Heart left ventricle (tissue), 13 donors: ENCODE measurements around the gene MPV17L2.

Source experiments
- POLR2A ChIP-seq, 2 donors: fragments of 450-650 bp; IDR thresholded peaks; one replicate each; pipeline ENCODE4 v1.6.1; 2017; ENCODE audit warnings: antibody characterized with exemption in 2 of 2, mild to moderate bottlenecking in 2 of 2, moderate library complexity in 2 of 2
- TF ChIP-seq, protein P1 (sequence below), 12 donors: fragments of 200-600 bp; sonication (generic) in 4 of 12; IDR thresholded peaks; one replicate each; pipeline versions ENCODE4 v1.5.0 to v1.8.0; 2018 to 2022; ENCODE audit warnings: antibody characterized with exemption in 12 of 12, mild to moderate bottlenecking in 5 of 12
- donor health status: ischemic (EF 13 %, LVEDD 7.1; RV severe dilation, severe dysfunction).
- donor health status: DM: no; HTN: yes; CAD: no.
- donor health status: DM: no; HTN: no; CAD: no.
- donor health status: ischemic (EF 25% LVEDD 6.9; RV normal size, moderate dysfunction).
- donor health status: ischemic (EF 25% LVEDD 5.7; RV mildly dilated, moderate dysfunction).
- donor health status: ischemic (EF 35%, LVEDD 5.7; RV mildly dilated, moderate dysfunction).
- donor health status: nonischemic (EF 11% LVEDD 7.7; RV severe dilation, severe dysfunction).
- donor health status: DM: yes; HTN: yes; CAD: no.
- donor health status: PGD.
- donor health status: ischemic (EF 29% LVEDD 5.4; RV normal size, mild dysfunction).
- donor health status: nonischemic (EF 23%, LVEDD 6.1; RV moderate dilation, normal function).

DNA sequence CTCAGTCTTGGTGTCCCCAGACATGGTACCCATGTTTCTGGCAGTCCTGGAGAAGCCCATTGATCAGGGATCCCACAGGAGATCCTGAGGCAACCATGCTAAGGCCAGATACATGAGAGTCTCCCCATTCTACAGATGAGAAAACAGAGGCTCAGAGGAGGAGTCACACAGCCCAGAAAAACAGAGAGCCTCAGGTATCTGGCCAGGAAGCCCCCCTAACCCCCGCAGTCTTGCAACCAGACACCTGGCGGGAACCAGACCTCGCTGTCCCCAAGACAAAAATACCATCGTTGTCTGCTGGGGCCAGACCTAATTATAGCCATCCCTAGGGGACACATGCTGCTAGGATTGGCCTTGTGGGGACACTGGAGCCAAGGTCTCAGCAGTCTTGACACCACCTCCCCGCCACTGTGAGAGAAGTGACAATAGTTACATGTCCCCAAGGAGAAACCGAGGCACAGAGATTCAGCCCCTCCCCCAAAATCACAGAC, 34.8 kb downstream of the MPV17L2 start:
- no peak for TF ChIP-seq POLR2A (IDR thresholded peaks at IDR 0.05)
- TF ChIP-seq, protein P1, sequence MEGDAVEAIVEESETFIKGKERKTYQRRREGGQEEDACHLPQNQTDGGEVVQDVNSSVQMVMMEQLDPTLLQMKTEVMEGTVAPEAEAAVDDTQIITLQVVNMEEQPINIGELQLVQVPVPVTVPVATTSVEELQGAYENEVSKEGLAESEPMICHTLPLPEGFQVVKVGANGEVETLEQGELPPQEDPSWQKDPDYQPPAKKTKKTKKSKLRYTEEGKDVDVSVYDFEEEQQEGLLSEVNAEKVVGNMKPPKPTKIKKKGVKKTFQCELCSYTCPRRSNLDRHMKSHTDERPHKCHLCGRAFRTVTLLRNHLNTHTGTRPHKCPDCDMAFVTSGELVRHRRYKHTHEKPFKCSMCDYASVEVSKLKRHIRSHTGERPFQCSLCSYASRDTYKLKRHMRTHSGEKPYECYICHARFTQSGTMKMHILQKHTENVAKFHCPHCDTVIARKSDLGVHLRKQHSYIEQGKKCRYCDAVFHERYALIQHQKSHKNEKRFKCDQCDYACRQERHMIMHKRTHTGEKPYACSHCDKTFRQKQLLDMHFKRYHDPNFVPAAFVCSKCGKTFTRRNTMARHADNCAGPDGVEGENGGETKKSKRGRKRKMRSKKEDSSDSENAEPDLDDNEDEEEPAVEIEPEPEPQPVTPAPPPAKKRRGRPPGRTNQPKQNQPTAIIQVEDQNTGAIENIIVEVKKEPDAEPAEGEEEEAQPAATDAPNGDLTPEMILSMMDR (IDR thresholded peaks at IDR 0.05) = no peak
